HG03064 (cell line): ENCODE data around the gene CDCA4.

Experiments
- ATAC-seq: cut with Tn5 transposase; IDR thresholded peaks from one replicate; pipeline ENCODE4 v1.9.1; 2021; ENCODE audit warnings: low read depth; ENCODE audit not compliant: unreplicated experiment

CDCA4 gene

GRCh38 chr14:104966981-104967385 is 53.9 kb downstream of the CDCA4 start:
- no peak for ATAC-seq

- ATAC-seq: no peak
Observed at GRCh38 chr14:104966261-104966865, 54.5 kb downstream of the CDCA4 start.

DNA sequence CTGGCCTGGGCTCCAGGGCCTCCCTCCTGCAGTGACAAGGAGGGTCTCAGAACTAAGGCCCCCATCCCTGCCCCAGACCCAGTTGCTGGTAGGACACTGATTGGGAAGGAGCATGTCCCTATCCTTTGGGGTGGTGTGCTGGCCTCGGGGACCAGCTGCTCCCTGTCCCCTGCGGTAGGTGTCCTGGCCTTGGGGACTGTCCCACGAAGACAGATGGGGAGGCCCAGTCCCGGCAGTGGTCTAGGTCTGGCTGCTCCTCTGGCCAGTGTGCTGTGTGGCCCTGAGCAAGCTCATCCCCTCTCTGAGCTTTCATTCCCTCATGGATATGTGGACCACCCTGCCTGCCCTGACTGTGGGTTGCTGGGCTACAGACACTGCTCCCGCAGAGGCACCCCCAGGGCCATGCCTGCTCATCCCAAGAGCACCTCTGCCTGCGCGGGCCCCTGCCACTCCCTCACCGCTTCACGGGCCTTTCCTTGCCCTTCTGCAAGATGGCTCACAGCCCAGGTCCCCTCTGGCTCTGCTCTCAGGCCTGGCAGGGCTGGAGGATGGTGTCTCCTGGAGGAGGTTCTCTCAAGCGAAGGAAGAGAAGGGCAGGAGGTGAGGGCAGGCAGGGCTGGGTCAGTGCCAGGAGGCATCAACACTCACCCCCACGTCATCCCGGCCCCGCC is 55.2 kb downstream of the CDCA4 start:
- ATAC-seq: no peak

DNA sequence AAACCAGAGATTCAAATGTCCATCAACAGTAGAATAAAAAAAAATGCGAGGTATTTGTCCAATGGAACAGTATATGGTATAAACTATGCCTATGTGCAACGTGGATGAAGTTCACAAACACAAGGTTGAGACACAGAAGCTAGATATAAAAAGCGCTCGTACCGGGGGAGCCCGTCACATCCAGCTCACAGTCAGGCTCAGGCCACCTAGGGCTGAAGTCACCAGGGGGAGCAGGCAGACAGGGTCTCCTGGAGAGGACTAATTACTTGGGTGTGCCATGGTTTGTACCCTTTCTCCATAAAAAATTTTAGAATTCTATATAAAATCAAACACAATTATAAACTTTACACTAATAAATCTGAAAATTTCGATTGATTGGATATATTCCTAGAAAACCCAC is 56.3 kb downstream of the CDCA4 start:
- no peak for ATAC-seq
